AML-193 (cell line): Measurements from ENCODE around the gene CMC2.

Source experiments
- DNase-seq, 2 experiments: peaks; one replicate each; lab custom pipeline; 2025; lab: John Stamatoyannopoulos, UW

The CMC2 gene

GRCh38 chr16:81006813-81007695 lies at the start of gene CMC2, which contains the start of gene CENPN:
Gene CMC2 (minus strand): TSS chr16:81006885. CDS start chr16:80997394, 9,491 bp downstream.
Gene CENPN (plus strand): TSS chr16:81007214. CDS start chr16:81011940, 4,726 bp downstream.
- DNase-seq = peak; percentile 91 to 93

GRCh38 chr16:81053761-81054160 lies 47.1 kb upstream of the CMC2 start:
- DNase-seq = no peak

GRCh38 chr16:81042821-81043220 lies 36.1 kb upstream of the CMC2 start:
- no peak for DNase-seq

GRCh38 chr16:81041696-81042095 lies 35.0 kb upstream of the CMC2 start:
- DNase-seq = no peak

GRCh38 chr16:81040842-81041241 lies 34.2 kb upstream of the CMC2 start:
- no peak for DNase-seq

GRCh38 chr16:81040131-81040530 lies 33.4 kb upstream of the CMC2 start:
- no peak for DNase-seq

DNA sequence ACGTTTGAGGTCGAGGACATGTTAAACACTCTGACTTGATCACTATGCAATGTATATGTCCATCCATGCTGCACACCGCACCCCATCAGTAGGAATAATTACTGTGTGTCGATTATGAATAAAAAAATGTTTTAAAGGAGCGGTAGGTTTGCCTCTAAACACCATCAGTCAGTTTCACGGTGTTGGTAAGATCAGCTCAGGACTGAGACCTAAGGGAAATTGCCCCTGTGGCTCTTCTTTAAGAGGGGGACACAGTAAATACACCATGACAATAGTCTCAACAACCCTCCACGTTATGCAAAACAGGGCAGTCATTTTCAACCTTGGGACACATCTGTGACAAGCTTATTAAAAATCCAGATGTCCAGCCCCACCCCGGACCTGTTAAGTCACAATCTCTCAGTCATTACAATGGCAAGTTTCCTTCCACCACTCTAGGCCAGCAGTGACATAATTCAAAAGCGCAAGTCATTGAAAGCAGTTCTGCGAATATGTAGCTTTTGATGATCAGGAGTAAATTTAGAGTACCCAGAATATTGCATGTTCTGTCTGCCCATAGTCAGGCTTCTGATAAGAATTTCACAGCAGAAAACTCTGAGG lies 30.2 kb upstream of the CMC2 start:
- DNase-seq = peak in 1 of 2 experiments; percentile 7

- no peak for DNase-seq
Measured at GRCh38 chr16:81035975-81036750, 29.5 kb upstream of the CMC2 start.

DNA sequence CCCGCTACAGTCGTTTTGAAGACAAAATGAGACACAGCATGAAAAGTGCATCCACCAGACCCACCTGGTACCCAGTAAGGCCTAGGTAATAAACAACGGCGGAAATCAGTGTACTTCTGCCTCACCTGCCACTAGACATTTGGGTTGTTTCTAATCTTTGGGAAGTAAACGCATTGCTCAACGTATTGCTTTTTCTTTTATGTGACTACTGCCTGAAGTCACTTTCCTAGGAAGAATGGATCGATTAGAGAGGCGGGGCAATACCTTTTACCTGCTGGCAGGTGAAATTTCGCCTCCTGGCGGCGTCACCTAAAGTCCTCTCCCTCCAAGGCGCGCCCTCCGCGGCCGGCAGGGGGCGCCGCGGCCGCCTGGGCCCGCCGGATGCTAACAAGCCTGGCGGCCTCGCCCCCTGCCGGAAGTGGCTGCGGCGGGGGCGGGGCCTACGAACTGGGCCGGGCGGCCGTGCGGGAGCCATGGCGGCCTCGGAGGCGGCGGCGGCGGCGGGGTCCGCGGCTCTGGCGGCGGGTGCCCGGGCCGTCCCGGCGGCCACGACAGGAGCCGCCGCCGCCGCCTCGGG lies 28.8 kb upstream of the CMC2 start, which contains the start of gene ATMIN:
Gene ATMIN (plus strand): TSS at position 445 of the 577 bp plus-strand sequence. CDS start 29 bp downstream, at position 474.
- DNase-seq = peak; percentile 63 to 71

- no peak for DNase-seq
Measured at GRCh38 chr16:81029930-81030604, 23.4 kb upstream of the CMC2 start.

- no peak for DNase-seq
Measured at GRCh38 chr16:81026429-81026828, 19.7 kb upstream of the CMC2 start.

DNA sequence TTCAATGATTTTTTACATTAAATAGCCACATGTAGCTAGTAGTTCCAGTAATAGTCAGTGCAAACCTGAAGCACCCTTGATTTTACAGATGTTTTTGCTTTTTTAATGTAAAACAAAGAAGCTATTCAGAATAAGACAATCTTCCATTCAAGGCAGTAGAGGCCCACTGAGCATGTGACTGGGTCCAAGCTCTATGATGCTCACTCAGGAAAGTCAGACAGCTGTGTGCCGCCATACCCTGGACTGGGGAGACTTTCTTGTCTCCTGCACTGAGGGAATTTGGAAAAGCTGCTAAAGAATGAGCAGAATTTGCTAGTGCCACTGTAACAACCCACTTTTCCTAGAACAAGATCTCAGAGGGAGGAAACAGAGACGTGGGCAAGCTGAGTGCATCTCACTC lies 11.8 kb upstream of the CMC2 start:
- no peak for DNase-seq

GRCh38 chr16:81014672-81015071 lies 8.0 kb upstream of the CMC2 start:
- no peak for DNase-seq

DNA sequence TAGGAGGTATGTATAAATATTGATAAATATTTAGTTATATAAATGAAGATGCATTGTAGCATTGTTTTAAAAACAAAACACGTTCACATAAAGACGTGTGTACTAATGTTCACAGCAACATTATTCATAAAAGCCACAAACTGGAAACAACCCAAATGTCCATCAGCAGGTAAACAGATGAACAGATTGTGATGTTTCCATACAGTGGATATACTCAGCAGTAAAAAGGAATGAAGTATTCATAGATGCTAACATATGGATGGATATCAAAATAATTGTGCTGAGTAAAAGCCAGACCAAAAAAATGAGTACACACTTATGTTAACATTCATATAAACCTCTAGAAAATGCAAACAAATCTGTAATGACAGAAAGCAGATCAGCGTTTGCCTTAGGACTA lies 6.3 kb upstream of the CMC2 start:
- DNase-seq = no peak

DNA sequence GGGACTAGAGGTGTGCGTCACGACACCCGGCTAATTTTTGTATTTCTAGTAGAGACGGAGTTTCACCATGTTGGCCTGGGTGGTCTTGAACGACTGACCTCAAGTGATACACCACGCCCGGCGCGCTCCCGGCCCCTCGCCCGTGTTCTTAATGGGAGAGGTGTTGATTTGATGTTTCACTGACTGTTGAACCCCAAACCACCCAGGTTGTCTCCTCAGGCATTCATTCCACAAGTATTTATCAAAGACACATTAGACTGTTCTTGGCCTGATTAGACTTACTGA lies 1.8 kb upstream of the CMC2 start:
- DNase-seq = no peak

- DNase-seq = peak; percentile 41 to 46
Measured at GRCh38 chr16:81006211-81006812, 373 bp downstream of the CMC2 start.

DNA sequence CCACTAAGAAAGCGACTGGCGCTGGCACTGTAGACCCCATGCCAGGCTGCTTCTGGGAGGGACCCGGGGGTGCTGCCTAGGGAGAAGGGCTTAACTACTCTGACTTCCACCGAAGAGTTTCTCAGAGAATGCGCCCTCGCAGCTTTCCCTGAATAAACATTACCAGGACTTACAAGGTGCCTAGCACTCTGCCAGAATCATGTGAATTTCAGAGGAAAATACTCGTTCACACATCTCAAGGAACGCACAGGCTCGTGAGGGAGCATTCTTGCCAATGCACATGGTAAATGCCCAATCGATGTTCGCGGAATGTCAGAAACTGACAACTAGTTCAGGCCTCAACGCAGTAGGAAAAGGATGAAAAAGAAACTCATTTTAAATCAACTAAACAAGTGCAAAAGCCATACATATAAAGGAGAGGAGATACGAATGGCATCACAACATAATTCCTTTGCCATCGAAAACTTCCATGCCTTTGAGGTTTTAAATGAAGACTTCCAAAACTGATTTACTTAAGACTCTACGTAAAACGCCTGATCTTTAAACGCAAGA lies 999 bp downstream of the CMC2 start:
- no peak for DNase-seq

DNA sequence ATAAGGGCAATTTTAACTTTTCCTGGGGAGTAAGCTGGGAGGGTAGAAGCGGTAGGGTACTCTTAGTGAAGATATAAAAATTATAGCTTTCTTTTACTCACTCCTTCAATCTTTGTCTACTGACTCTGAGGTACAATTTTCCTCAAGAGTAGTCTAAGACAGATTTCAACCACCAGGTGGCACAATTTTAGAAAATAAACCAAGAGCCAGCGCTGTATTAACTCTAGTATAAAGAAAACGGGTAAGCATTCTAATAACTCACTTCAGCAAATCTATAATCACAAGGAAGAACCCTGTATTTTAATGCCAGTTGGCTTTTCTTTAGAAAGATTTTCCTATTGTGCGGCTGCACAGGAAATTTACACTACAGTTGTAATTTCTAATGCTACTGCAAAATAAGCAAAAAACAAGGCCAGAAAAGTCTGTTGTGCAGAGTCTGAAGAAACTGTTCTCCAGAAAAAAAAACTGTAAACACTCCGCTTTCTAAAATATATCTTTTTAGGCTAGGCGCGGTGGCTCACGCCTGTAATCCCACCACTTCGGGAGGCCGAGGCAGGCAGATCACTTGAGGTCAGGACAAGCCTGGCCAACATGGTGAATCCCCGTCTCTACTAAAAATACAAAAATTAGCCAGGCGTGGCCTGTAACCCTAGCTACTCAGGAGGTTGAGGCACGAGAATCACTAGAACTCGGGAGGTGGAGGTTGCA lies 1.9 kb downstream of the CMC2 start:
- peak; percentile 68 to 74 for DNase-seq

DNA sequence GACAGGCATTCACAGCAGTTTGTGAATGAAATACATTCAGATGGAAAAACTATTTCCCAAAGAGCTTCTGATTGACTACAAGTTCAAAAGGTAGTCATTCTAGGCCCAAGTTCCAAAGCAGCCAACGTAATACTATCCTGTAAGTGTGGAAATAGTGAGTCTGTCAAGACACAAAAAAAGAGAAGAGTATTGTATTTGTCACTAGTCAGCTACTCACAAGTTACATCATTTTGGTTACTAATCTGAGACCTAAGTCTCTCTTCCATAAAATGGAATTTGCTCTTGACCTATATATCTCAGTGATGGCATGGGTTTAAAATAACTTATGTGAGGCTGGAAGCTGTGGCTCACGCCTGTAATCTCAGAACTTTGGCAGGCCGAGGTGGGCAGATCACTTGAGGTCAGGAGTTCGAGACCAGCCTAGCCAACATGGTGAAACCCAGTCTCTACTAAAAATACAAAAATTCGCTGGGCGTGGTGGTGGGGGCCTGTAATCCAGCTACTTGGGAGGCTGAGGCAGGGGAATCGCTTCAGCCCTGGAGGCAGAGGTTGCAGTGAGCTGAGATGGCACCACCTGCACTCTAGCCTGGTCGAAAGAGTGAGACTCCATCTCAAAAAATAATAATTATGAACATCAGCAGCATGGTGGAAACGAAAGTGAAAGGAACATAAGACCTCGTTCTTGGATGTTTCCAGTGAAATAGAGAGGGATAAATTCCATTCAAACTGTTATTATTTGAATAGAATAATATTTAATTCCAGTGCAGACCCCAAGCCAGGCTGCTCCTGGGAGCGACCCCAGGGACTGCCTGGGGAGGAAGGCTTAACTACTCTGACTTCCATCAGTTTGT lies 2.9 kb downstream of the CMC2 start:
- no peak for DNase-seq
